ENCODE data around the gene TMCC3.
"Not testable (repeated sequence)": the region's sequence is repeated elsewhere in the genome, so short reads cannot be mapped to it uniquely, and the experiment has no call there.

TMCC3 gene

GRCh38 chr12:94601307-94601706 is 49.0 kb downstream of the TMCC3 start:
- DNase-seq (ENCODE audit: low read depth) = not testable (repeated sequence)

- no peak for DNase-seq (ENCODE audit: low read depth)
These were observed 51.2 kb downstream of the TMCC3 start for GRCh38 chr12:94599189-94599588.

- DNase-seq (ENCODE audit: low read depth) = no peak
These were observed 53.1 kb downstream of the TMCC3 start for GRCh38 chr12:94597268-94597667.

- no peak for DNase-seq (ENCODE audit: low read depth)
These were observed 53.8 kb downstream of the TMCC3 start for GRCh38 chr12:94596596-94596995.

- DNase-seq (ENCODE audit: low read depth) = no peak
These were observed 55.2 kb downstream of the TMCC3 start for GRCh38 chr12:94595152-94595551.

GRCh38 chr12:94594443-94594825 is 55.9 kb downstream of the TMCC3 start:
- no peak for DNase-seq (ENCODE audit: low read depth)

- DNase-seq (ENCODE audit: low read depth) = no peak
These were observed 56.4 kb downstream of the TMCC3 start for GRCh38 chr12:94593822-94594442.

GRCh38 chr12:94592723-94593122 is 57.6 kb downstream of the TMCC3 start:
- not testable (repeated sequence) for DNase-seq (ENCODE audit: low read depth)

- DNase-seq (ENCODE audit: low read depth) = no peak
These were observed 58.3 kb downstream of the TMCC3 start for GRCh38 chr12:94592080-94592479.

GRCh38 chr12:94590428-94590827 is 59.9 kb downstream of the TMCC3 start:
- no peak for DNase-seq (ENCODE audit: low read depth)

GRCh38 chr12:94589591-94590001 is 60.8 kb downstream of the TMCC3 start:
- DNase-seq (ENCODE audit: low read depth) = no peak

- no peak for DNase-seq (ENCODE audit: low read depth)
These were observed 62.0 kb downstream of the TMCC3 start for GRCh38 chr12:94588346-94588745.

GRCh38 chr12:94587266-94588241 is 62.8 kb downstream of the TMCC3 start:
- no peak for DNase-seq (ENCODE audit: low read depth)

GRCh38 chr12:94586589-94587259 is 63.6 kb downstream of the TMCC3 start:
- no peak for DNase-seq (ENCODE audit: low read depth)

GRCh38 chr12:94585626-94586025 is 64.7 kb downstream of the TMCC3 start:
- no peak for DNase-seq (ENCODE audit: low read depth)

GRCh38 chr12:94584377-94584776 is 66.0 kb downstream of the TMCC3 start:
- no peak for DNase-seq (ENCODE audit: low read depth)

GRCh38 chr12:94582591-94582990 is 67.8 kb downstream of the TMCC3 start:
- no peak for DNase-seq (ENCODE audit: low read depth)

GRCh38 chr12:94575645-94576403 is 74.5 kb downstream of the TMCC3 start:
- DNase-seq (ENCODE audit: low read depth) = no peak

- DNase-seq (ENCODE audit: low read depth) = no peak
These were observed 75.3 kb downstream of the TMCC3 start for GRCh38 chr12:94575024-94575423.

- no peak for DNase-seq (ENCODE audit: low read depth)
These were observed 78.8 kb downstream of the TMCC3 start for GRCh38 chr12:94571556-94571955.

GRCh38 chr12:94570161-94570560 is 80.2 kb downstream of the TMCC3 start:
- DNase-seq (ENCODE audit: low read depth) = no peak

- no peak for DNase-seq (ENCODE audit: low read depth)
These were observed 82.6 kb downstream of the TMCC3 start for GRCh38 chr12:94567761-94568160.

Measured in stimulated activated CD8-positive, alpha-beta memory T cell treated with anti-CD3 and anti-CD28 coated beads, Interleukin-15, amount 100 ng/mL, for 1 hour (primary cell).